Osteocyte (in vitro differentiated cells): Measurements from ENCODE around the gene MYL9. TPM values are rescaled to one million over a fixed set of nuclear protein-coding genes. Genes with fewer than 3 reads are reported as not detected.

Experiments
- DNase-seq: peaks from one replicate; pipeline ENCODE4 v3.0.0; 2021; ENCODE audit warnings: mixed read lengths; ENCODE audit not compliant: unreplicated experiment; ENCODE audit errors: extremely low spot score
- H3K27ac Mint-ChIP-seq: one replicate; pipeline ENCODE4 v1.8.0; 2021; ENCODE audit warnings: mild to moderate bottlenecking, mixed read lengths; ENCODE audit not compliant: unreplicated experiment
- H3K27me3 Mint-ChIP-seq: one replicate; pipeline ENCODE4 v1.8.0; 2021; ENCODE audit warnings: mixed read lengths; ENCODE audit not compliant: unreplicated experiment
- H3K36me3 Mint-ChIP-seq: one replicate; pipeline ENCODE4 v1.8.0; 2021; ENCODE audit warnings: mixed read lengths; ENCODE audit not compliant: unreplicated experiment
- H3K4me1 Mint-ChIP-seq: one replicate; pipeline ENCODE4 v1.8.0; 2021; ENCODE audit warnings: mixed read lengths; ENCODE audit not compliant: unreplicated experiment
- H3K4me3 Mint-ChIP-seq: one replicate; pipeline ENCODE4 v1.8.0; 2021; ENCODE audit warnings: mild to moderate bottlenecking, moderate library complexity, mixed read lengths; ENCODE audit not compliant: unreplicated experiment
- H3K9me3 Mint-ChIP-seq: one replicate; pipeline ENCODE4 v1.8.0; 2021; ENCODE audit warnings: mixed read lengths; ENCODE audit not compliant: unreplicated experiment
- total RNA-seq: library from RNA; stranded (reverse); gene quantifications from 2 replicates; pipeline ENCODE4 v1.2.1, GENCODE V29; 2021
- TF ChIP-seq, protein P1 (sequence below): fragments of 200-600 bp; sonication (generic); IDR thresholded peaks from 2 replicates; pipeline ENCODE4 v1.5.0; 2021; ENCODE audit warnings: antibody characterized with exemption, mild to moderate bottlenecking, moderate library complexity

MYL9 gene
- total RNA-seq, 1 donor from 2014 or later, result 200 TPM

DNA sequence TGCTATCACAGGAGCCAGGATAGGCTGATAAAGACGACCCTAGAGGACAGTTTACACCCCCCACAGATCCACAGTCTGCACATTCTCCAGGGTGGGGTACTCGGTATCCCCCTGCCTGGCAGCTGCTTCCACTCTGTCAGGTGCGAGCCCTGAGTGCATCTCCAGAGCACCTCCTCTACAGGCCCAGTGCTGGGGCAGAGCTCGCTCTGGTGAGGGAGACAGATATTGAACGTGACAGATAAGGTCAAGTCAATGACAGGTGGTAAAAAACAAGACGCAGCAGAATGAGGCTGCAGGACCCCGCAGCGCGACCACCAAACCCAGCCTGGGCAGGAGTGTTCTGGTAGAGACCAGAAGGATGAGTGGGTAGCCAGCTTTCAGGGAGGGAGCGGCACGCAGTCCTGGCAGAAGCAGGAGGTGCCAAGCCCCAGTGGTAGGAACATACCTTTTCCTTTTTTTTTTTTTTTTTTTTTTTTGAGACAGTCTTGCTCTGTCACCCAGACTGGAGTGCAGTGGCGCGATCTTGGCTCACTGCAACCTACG, 12.4 kb upstream of the MYL9 start:
- no peak overlapping the region for H3K4me3 Mint-ChIP-seq
- TF ChIP-seq, protein P1, sequence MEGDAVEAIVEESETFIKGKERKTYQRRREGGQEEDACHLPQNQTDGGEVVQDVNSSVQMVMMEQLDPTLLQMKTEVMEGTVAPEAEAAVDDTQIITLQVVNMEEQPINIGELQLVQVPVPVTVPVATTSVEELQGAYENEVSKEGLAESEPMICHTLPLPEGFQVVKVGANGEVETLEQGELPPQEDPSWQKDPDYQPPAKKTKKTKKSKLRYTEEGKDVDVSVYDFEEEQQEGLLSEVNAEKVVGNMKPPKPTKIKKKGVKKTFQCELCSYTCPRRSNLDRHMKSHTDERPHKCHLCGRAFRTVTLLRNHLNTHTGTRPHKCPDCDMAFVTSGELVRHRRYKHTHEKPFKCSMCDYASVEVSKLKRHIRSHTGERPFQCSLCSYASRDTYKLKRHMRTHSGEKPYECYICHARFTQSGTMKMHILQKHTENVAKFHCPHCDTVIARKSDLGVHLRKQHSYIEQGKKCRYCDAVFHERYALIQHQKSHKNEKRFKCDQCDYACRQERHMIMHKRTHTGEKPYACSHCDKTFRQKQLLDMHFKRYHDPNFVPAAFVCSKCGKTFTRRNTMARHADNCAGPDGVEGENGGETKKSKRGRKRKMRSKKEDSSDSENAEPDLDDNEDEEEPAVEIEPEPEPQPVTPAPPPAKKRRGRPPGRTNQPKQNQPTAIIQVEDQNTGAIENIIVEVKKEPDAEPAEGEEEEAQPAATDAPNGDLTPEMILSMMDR, result no peak
- H3K4me1 Mint-ChIP-seq, result no peaks in the 10 kb centered on the region
- no peaks in the 10 kb centered on the region for H3K9me3 Mint-ChIP-seq
- no peaks in the 10 kb centered on the region for H3K27me3 Mint-ChIP-seq
- no peak overlapping the region for H3K27ac Mint-ChIP-seq
- DNase-seq, result no peak
- H3K36me3 Mint-ChIP-seq, result peaks cover 39% of the 10 kb centered on the region

DNA sequence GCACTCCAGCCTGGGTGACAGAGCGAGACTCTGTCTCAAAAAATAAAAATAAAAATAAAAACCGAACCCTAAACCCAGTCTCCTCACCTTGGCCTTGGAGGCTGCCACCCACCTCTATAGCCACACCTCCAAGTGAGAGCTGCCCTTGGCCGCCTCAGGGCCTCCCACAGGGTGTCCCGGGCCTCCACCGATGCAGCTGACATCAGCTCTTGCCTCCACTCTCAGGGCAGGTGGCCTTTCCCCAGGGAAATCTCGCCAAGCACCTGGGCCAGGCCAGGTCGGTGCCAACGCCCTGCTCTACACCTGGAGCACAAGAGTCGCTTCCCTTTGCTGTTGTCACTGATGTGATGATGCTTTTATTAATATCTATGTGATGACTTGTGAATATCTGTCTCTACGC, 8.9 kb upstream of the MYL9 start:
- H3K9me3 Mint-ChIP-seq, result no peaks in the 10 kb centered on the region
- H3K4me1 Mint-ChIP-seq, result no peaks in the 10 kb centered on the region
- no peaks in the 10 kb centered on the region for H3K27me3 Mint-ChIP-seq
- peaks cover 17% of the 10 kb centered on the region for H3K36me3 Mint-ChIP-seq
- H3K27ac Mint-ChIP-seq, result no peak overlapping the region
- no peak for DNase-seq
- TF ChIP-seq, protein P1, result no peak
- H3K4me3 Mint-ChIP-seq, result no peak overlapping the region

GRCh38 chr20:36532822-36533221, 8.5 kb upstream of the MYL9 start:
- H3K4me3 Mint-ChIP-seq, result no peak overlapping the region
- TF ChIP-seq, protein P1, result no peak
- H3K27ac Mint-ChIP-seq, result no peak overlapping the region
- H3K36me3 Mint-ChIP-seq, result peaks cover 12% of the 10 kb centered on the region
- H3K27me3 Mint-ChIP-seq, result no peaks in the 10 kb centered on the region
- H3K9me3 Mint-ChIP-seq, result no peaks in the 10 kb centered on the region
- DNase-seq, result no peak
- H3K4me1 Mint-ChIP-seq, result peaks cover 4% of the 10 kb centered on the region

- no peak for DNase-seq
- TF ChIP-seq, protein P1, result no peak
- H3K36me3 Mint-ChIP-seq, result no peaks in the 10 kb centered on the region
- no peaks in the 10 kb centered on the region for H3K9me3 Mint-ChIP-seq
- peaks cover 34% of the 10 kb centered on the region for H3K4me1 Mint-ChIP-seq
- peak overlapping the region; percentile 54 for H3K27ac Mint-ChIP-seq
- no peak overlapping the region for H3K4me3 Mint-ChIP-seq
- H3K27me3 Mint-ChIP-seq, result no peaks in the 10 kb centered on the region
Observed at GRCh38 chr20:36538026-36538722, 3.1 kb upstream of the MYL9 start.

- no peak for DNase-seq
- peaks cover 50% of the 10 kb centered on the region for H3K4me1 Mint-ChIP-seq
- no peaks in the 10 kb centered on the region for H3K27me3 Mint-ChIP-seq
- no peaks in the 10 kb centered on the region for H3K9me3 Mint-ChIP-seq
- no peak overlapping the region for H3K27ac Mint-ChIP-seq
- TF ChIP-seq, protein P1, result no peak
- H3K36me3 Mint-ChIP-seq, result no peaks in the 10 kb centered on the region
- H3K4me3 Mint-ChIP-seq, result peak overlapping the region; percentile 24
Observed at GRCh38 chr20:36540551-36541211, 638 bp upstream of the MYL9 start.
